Testis (tissue), 2 donors: ENCODE data around the gene FXYD4.

Source experiments
- POLR2A ChIP-seq: fragments of 450-650 bp; IDR thresholded peaks from one replicate; pipeline ENCODE4 v1.6.1; 2017; ENCODE audit warnings: antibody characterized with exemption, mild to moderate bottlenecking, moderate library complexity
- TF ChIP-seq, protein P1 (sequence below), 3 experiments: fragments of 450-650 bp in 2 of 3; fragments of 200-600 bp in 1 of 3; sonication (generic) in 1 of 3; IDR thresholded peaks; one replicate each; pipeline ENCODE4 v1.5.1; 2016 to 2019; ENCODE audit warnings: antibody characterized with exemption in 3 of 3, mild to moderate bottlenecking in 2 of 3, moderate library complexity in 1 of 3

DNA sequence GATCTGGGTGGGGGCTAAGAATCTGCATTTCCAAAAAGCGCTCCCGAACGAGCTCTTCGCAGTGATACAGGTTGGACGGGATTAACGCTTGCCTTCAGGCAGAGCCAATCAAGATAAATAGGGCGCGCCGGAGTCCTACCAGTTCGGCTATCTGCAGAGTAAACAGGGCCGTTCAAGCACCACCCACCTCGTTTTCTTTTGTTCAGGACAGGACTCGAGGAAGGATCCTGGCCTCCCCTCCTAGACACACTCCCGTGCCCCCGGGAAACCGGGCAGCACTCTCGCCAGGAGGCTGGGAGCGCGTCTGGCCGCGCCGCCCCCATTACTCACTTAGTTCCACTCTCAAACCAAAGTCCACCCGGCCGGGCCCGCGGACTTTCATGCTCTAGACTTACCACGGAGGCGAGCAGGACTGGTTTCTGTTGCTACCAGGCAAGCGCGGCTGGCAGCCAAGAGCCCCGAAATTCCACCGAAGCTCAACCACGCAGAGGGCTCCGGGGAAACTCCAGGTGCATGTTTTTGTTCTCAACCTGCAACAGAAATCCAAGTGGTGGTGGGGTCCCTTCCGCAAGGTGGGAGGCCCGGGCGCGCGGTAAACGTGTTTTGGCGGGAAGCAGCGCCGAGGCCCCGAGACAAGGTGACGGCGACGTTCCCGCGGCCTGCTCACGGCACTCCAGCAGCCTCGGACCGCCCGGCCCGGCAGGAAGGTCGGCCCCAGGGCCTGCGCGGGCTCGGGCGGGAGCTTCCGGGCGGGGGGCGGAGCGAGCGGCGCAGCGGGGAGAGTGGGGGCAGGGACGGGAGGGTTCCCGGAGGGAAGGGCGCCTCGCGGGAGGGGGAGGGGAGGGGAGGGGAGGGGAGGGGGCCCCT lies 24.9 kb downstream of the FXYD4 start:
- TF ChIP-seq, protein P1, sequence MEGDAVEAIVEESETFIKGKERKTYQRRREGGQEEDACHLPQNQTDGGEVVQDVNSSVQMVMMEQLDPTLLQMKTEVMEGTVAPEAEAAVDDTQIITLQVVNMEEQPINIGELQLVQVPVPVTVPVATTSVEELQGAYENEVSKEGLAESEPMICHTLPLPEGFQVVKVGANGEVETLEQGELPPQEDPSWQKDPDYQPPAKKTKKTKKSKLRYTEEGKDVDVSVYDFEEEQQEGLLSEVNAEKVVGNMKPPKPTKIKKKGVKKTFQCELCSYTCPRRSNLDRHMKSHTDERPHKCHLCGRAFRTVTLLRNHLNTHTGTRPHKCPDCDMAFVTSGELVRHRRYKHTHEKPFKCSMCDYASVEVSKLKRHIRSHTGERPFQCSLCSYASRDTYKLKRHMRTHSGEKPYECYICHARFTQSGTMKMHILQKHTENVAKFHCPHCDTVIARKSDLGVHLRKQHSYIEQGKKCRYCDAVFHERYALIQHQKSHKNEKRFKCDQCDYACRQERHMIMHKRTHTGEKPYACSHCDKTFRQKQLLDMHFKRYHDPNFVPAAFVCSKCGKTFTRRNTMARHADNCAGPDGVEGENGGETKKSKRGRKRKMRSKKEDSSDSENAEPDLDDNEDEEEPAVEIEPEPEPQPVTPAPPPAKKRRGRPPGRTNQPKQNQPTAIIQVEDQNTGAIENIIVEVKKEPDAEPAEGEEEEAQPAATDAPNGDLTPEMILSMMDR (IDR thresholded peaks at IDR 0.05): no peak
- TF ChIP-seq POLR2A: no peak
